IPS DF 4.7 (cell line): ENCODE measurements around the gene PDCD1LG2.

ENCODE experiments used
- DNase-seq: peaks from one replicate; pipeline ENCODE4 v3.0.0-alpha.2; 2013; ENCODE audit warnings: low spot score; ENCODE audit errors: extremely low read depth

The PDCD1LG2 gene

DNA sequence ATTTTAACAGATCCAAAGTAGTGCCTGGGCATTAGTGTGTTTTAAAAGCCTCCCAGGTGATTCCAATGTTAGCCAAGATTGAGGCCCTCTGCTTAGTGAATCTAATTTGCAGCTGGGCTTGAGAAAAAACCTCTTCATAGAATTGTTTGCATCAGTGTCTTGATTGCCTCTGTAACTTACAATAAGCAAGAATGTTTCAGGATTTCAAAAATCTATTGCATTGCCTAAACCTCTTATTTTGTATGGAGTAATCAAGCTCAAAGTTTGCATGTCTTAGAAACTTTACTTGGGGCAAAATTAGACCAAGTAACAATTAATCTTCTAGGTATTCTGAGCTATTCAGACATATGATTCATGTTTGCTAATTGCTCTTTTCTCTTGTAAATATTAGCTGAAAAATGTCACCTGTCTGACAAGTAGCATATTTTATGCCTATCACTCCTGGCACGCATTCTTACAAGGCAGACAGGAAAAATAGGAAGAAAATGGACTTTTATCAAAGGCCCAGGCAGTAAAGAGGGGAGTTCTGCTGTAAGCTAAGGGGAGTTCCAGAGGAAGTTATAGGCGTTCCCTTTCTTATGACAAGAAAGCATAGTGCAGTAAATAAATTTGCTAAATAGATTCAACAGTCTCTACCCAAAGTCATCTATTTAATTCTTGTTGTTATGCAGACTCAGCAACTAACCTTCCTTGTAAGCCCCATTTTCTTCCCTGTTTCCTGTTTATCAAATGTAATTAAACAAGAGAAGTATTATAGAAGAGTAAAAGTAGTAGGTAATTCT, 21.0 kb downstream of the PDCD1LG2 start:
- DNase-seq = no peak

DNA sequence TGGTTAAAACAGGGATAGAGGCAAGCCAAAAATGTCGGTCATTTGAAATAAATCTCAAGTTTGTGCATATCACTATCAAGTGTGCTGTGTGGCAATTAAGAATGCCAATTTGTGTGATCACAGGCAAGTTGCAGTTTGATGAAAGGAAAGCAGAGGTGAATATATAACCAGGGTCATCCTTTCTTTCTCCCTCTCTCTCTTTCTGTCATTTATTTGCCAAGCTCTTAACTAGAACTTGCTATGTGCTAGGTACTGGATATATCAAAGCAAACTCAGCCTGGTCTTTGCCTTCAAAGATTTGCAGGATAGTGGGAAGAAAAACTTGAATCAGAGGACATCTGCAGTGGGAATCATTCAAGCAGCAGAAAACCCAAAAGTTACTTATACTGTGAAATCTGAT, 22.0 kb downstream of the PDCD1LG2 start:
- DNase-seq = no peak

DNA sequence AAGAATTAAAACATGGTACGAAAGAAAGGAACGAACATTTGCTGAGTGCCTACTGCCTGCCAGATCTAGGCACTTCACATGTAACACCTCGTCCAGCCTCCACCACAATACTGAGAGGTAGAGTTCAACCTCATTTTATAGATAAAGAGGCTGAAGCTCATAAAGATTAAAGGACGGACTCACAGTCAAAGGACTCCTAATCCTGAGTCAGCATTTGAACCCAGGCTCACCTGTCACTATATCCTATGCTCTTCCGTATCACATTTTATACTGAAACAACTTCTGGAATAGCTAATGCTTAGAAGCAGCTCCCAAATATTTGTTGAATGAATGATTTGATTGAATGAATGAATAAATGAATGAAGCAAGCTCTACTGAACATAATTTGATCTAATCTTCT, 22.5 kb downstream of the PDCD1LG2 start:
- no peak for DNase-seq

DNA sequence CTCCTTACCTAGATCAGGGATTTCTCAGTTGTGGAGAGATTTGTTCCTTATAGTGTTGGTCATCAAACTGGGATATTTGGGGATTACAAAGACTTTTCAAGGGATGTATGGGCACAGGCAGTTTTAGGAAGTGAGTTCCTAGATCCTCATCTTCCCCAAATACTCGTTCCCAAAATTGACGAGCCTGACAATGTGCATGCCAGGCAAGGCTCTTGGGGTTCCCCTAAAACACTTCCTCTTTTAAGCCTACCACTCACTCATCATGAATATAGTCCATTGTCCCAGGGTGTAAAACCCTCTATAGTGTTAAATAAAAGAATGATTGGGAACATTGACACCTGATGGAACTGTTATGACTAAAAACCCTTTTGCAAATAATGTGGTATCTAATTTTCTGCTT, 26.4 kb downstream of the PDCD1LG2 start:
- no peak for DNase-seq

DNA sequence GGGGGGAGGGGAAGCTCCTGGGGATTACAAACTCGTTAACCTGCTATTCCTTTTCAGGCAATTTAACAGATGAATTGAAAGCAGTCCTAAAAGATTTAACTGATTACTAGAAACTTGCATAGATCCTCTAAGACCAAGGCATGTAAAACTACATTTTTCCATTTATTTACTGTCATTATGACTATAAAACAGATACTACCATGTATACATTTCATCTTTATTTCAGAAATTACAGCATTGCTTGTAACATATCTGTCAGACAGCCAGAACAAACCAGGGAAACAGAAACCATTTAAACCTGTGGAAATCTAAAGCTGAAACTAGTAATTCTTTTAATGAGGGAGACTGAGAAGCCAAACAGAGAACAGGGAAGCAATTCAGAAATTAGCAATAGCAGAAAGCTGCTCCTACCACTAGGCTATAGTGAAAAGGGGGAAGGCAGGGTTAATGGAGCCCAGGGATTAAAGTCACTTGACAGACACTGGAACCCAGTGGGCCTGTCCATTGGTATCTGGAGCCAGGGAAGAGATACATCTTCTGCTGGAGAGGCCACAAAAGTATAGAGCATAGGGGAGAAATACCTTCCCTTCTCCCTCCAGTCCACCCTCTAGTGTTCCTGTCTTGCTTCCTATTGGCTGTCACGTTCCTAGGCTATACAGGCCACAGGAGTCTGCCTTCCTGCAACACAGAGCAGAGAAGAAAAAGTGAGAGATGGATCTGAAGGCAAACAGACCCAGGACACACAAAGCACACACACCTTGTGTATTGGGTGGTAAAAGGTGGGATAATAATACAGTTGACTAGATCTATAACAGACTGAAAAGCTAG, 33.8 kb downstream of the PDCD1LG2 start:
- DNase-seq = no peak

DNA sequence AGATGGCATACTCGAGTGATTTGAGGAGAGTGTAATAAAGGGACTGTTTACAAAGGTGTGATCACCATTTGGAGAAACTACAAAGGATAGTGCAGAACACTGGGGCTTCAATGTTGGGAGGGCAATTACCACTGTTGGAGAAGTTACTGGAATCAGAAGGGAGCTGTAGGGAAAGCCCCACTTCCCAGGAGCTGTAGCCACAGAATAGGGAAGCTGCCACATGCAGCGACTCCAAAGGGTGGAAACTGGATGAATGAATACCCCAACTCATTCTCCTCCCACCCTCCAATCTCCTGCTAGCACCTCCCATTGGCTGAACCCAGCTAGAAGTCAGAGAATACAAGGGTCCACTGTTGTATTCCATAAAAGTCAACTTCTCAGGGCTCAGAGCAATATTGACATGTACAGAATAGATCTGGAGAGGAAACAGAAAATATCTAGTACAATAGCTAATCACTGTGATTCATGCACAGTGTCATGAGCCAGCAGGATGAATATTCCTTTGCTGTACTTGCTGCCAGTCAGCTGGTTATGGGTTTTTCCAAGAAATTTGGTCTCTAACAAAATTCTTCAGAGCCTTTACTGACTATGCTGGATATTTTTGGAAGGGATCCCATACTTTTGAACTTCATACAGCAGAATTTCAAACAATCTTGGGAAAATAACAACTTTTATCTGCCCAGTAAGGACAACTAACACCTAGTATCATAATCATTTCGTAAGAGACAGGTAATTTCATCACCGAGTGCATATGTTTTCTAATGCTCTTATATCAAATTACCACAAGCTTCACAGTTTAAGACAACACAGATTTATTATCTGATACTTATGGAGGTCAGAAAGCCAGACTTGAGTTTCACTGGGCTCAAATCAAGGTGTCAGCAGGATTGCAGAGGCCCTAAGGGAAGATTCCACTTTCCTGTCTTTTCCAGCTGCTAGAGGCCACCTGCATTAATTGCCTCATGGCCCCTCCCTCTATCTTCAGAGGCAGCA, 39.6 kb downstream of the PDCD1LG2 start:
- DNase-seq = no peak

DNA sequence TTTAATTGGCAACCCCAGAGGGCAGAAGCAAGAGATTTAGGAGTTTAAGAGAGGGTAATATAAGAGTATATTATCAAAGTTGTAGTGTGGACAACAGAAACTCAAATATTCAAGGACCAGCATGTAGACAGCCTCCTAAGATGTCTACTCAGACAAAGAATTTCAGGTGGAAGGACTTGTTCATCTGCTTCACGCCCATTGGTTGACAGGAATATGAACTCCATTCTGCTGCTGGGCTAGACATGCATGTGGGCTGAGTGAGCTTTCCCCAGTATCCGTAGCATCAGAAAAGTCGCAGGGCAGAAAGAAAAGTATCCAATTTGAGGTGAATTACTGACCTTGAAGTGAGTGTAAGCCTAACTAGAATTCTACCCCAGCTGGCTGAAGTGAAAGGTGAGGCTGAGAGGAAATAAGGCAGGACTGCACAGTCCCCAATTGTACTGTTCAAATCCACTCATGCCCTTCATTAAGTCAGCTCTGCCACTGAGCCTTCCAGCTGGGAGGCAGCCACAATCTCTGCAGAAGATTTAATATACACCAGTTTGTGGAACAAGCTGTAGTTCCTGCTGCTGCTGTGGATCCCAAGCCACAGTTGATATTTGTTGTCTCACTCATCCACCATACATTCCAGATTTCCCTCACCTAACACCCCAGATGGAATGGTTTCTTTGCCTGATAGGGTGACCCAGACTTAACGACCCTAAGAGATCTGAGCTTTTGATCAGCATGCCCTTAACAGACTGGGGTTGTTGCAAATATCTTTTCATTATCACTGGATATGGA, 41.2 kb downstream of the PDCD1LG2 start:
- no peak for DNase-seq

DNA sequence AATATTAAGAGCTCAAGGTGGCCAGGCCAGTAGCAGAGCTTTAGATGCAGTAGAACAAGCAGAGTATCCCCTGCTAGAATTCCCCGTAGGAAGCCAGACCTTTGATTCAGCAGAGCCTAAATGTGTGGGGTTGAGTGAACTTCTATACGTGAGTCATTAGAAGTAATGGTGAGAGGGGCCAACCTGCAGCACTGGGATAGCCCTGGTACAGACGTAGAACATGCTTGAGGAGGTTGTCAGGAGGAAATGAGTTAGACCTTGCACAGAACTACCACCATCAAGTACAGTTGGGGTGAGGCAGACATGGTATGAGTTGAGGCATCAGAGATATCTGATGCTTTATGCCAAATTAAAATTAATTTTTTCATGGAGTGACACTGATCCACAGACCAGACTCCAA, 42.0 kb downstream of the PDCD1LG2 start:
- DNase-seq = no peak

DNA sequence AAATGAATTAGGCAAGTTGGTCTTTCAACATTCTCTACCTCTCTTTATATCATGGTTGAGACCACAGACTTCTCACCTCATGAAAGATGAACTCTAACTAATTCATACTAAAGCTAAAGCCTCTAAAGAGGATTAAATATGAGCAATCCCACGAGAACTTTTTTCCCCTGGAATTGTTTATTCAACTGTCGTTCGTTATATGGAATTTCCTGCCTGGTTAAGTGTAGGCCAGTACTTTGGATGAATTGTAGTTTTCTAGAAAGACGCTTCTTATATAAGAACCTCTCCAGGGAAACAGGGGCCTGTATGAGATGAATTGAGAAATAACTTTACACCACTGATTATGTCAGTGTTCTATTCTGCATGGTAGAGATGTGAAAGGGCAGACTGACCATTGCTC, 42.9 kb downstream of the PDCD1LG2 start:
- no peak for DNase-seq

DNA sequence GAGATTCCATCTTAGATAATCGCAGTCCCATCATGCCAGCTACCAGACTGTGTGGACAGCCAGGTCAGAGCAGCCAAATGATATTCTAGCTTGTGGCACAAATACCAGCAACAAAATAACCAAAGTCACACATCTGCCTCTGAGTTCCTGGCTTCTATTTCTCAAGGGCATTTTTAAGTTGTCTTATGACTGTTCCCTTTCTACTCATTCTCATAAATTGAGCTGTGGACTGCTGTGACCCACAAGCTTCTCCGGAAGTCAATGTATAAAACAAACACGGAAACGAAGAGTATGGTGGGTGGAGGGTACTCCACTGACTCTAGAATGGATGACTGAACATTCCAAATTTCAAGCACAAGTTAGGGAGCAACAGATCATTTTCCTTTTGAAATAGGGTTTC, 43.9 kb downstream of the PDCD1LG2 start:
- no peak for DNase-seq

DNA sequence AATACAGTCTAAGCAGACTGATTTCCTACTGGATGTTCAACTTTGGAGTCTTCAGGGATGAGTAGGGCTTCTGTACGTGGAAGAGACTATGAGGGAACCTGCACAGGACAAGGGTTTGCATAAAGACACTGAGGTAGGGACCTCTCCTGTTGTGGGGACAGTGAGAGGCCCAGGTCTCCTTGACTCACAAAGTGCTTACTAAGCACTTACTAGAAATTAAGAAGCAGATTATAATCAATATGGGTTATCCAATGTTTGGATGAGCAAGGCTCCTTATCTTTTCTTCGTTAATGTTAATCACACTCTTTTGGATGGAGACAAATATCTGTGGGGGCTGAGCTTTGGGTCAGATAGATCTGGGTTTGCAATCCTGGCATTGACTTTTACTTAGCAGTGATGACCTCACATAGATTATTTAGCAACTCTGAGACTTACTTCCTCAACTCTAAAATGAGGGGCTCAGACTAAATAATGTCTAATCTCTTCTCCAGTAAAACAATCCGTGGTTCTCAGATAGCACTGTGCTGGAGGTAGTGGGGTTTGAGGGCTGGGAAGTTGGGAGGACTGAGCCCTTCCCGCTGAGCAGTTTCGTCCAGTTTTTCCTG, 45.9 kb downstream of the PDCD1LG2 start:
- DNase-seq = no peak

DNA sequence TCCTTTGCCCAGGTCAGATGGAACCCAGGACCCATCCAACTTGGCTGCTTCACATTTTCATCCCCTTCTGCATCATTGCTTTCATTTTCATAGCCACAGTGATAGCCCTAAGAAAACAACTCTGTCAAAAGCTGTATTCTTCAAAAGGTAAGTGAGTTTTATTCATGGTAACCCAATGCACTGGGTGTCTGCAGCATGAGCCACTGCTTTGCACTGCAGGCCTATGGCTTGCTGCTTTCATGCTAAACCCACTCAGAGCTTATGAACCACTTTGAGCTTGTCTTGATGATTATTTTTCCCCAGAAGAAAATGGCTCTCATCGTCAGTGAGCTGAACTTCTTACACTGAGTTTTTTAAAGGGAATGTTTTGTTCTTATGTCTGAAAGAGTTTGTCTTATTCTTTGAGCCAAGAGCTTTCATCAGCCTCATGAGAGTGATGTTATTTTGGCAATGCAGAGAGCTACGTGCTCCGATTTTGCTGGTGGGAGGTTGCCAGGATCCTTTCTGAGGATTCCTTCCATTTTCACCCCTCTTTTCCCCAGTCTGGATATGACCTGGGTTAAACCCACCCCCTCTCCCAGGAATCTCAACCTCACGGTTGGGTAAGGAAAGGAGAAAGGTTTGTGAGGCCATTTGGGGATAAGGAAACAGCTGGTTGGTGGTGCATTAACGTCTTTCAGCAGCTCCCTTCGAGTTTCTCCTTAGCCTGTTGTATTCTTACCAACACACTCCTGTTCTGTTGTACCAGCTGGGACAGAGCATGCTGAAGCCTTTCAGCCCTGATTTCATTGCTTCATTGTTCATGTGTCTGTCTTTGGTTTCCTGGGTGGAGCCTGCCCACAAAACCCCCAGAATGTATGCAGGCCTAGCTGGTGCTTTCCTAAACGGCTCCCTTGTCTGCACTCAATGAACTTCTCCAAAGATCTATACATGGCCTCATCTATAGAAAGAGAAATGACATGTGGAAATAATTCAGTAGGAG, 47.6 kb downstream of the PDCD1LG2 start:
- DNase-seq = no peak

DNA sequence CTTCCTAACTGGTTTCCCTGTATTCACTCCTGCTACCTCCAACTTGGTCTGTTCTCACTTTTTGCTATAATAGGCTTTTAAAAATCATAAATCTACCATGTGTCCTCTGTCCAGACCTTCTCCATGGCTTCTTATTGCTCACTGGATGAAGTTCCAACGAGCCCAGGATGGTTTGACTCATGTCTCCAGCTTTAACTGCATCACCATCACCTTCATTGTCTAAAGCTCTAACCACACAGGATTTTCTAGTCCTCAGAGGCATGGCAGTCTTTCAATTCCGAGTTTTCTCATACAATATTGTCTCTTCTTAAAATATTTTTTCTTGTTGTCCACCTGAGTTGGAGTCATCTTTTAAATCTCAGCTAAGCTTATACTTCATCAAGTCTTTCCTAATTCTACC, 49.3 kb downstream of the PDCD1LG2 start:
- no peak for DNase-seq

DNA sequence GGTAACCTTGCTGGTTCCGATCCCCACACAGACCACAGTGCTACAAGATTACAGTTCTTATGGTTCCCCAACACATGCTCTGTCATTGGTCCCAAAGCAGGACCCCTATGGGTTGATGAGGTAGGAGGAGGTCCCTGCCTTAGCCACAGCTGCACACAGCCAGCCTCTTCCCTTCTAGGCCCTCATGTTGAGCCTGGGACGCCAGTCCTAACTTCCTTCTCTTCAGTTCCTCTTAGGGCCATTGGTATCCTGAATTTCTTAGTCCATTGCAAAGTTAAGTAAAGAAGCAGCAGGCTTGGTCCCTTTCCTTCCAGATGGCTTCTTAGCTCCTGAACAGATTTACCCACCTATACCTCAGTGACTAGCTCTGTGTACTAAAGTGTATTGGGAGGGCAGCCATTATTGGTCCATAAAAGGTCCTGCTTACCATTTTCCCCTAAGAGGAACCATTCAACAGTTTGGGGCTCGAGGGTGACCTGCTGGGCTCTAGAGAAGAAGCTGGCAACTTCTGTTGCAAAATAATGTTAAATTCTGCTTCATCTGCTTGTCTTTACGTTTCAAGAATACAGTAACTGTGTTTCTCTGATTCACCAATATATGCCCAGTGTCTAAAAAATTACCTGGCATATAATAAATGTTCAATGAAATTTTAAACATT, 50.2 kb downstream of the PDCD1LG2 start:
- DNase-seq = no peak

DNA sequence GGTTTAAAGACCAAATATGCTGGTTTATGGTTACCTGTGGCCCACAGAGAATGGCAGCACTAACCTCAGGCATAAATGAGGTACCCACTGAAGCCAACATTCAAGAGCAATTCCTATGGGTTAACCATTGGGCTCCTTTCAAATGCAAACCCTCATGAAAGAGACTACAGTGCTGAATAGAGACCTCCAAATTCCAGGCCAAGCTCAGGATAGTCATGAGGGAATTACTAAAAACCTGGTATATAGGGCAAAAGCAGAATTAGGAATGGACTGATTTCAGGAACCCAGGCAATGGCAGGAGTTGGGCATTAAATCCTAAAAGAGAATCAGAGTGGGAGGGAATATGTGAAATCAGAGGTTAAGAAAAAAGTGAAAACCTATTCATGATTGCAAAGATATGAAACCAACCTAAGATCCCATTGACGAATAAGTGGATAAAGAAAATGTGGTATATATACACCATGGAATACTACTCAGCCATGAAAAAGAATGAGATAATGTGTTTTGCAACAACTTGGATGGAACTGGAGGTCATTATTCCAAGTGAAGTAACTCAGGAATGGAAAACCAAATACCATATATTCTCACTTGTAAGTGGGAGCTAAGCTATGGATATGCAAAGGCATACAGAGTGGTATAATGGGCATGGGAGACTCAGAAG, 51.6 kb downstream of the PDCD1LG2 start:
- DNase-seq = no peak

DNA sequence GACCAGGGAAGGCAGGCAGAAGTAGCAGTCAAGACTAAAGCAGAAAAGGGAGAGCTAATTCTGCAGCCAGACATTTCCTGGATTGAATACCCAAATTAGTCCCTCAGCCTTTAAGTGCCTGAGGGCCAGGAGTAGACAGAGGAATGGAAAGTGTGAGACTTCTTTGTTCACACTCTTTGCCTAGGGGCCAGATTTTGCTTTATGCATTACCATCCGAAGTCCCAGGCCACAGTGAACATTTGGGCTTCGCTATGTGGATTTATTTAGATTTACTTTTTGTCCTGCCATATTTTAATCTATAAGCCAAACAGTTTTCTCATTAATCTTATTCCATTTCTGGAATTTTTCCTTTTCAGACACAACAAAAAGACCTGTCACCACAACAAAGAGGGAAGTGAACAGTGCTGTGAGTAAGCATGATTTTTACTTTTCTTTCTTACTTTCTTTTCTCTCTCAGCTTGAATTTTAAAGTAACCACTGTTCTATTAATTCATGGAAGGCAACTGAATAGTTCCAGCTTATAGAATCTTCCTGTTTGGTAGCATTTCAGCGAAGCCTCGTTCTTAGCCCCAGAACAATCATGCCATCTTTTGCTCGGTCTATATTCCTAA, 52.6 kb downstream of the PDCD1LG2 start:
- no peak for DNase-seq

DNA sequence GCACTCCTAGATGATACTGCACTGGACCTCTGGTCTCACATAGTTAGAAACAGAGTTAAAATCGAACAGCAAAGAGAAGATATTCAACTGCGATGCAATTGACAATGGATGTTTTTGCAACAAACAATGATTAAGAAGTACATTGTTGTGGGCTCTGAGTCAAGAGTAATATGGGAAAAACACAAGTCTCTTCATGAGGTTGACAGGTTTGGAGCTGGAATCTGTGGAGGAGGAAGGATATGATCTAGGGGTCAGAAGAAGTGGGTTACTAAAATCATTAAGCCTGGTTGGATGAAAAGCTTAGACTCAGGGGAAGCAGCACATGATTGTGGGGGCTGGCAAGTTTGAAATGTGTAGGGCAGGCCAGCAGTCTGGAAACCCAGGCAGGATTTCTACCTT, 53.1 kb downstream of the PDCD1LG2 start:
- DNase-seq = no peak

DNA sequence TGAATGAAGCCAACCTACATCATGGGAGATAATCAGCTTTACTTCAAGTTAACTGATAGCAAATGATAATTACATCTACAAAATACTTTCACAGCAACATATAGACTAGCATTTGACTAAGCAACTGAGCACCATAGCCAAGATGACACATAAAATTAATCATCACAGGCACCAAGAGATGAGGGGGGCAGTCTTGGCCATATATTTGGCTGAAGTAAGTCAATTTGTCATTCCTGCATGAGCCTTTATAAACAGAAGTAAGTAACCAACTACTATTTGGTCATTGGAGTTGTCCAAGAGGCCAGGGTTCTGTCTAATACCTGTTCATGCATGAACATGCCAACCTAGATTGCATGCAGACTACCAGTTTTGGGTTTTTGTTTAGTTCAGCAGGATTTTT, 53.6 kb downstream of the PDCD1LG2 start:
- DNase-seq = no peak
